Activated naive CD8-positive, alpha-beta T cell treated with anti-CD3 and anti-CD28 coated beads for 36 hours (primary cell): Measurements from ENCODE around the gene TTF2. TPM values are rescaled to one million over a fixed set of nuclear protein-coding genes. Genes with fewer than 3 reads are reported as not detected.

Source experiments
- DNase-seq: peaks from one replicate; pipeline ENCODE4 v3.0.0; 2021
- H3K27ac Mint-ChIP-seq: one replicate; pipeline ENCODE4 v1.8.0; 2022; ENCODE audit warnings: mild to moderate bottlenecking, moderate library complexity, mixed read lengths
- H3K27me3 Mint-ChIP-seq: one replicate; pipeline ENCODE4 v1.8.0; 2022; ENCODE audit warnings: mild to moderate bottlenecking, mixed read lengths
- H3K36me3 Mint-ChIP-seq: one replicate; pipeline ENCODE4 v1.8.0; 2021; ENCODE audit warnings: mild to moderate bottlenecking, mixed read lengths
- H3K4me1 Mint-ChIP-seq: one replicate; pipeline ENCODE4 v1.8.0; 2021; ENCODE audit warnings: mixed read lengths
- H3K4me3 Mint-ChIP-seq: one replicate; pipeline ENCODE4 v1.8.0; 2022; ENCODE audit warnings: mild to moderate bottlenecking, moderate library complexity, mixed read lengths
- H3K9me3 Mint-ChIP-seq: one replicate; pipeline ENCODE4 v1.8.0; 2022; ENCODE audit warnings: mixed read lengths
- total RNA-seq, 2 experiments: library from RNA; stranded (reverse); gene quantifications; one replicate each; pipeline ENCODE4 v1.2.3, GENCODE V29; 2021

TTF2 gene
- total RNA-seq, 2 experiments from 2014 or later: 118 to 124 TPM

DNA sequence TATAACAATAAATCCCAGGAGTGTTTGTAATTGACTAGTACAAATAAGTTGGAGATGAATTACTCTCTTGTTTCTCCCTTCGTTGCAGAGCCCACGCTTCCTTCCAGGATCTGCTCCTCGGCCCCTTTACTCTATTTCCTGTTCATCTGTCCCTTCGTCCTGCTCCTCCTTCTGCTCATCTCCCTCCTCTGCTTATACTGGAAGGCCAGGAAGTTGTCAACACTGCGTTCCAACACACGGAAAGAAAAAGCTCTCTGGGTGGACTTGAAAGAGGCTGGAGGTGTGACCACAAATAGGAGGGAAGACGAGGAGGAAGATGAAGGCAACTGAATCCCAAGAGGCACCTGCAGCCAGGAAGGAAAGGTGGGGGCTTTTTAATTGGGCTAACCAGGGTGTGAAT is 26.4 kb upstream of the TTF2 start:
- peaks cover 3% of the 10 kb centered on the region for H3K4me1 Mint-ChIP-seq
- DNase-seq: no peak
- peaks cover 3% of the 10 kb centered on the region for H3K27me3 Mint-ChIP-seq
- H3K9me3 Mint-ChIP-seq: no peaks in the 10 kb centered on the region
- no peaks in the 10 kb centered on the region for H3K36me3 Mint-ChIP-seq
- no peak overlapping the region for H3K27ac Mint-ChIP-seq
- H3K4me3 Mint-ChIP-seq: no peak overlapping the region

DNA sequence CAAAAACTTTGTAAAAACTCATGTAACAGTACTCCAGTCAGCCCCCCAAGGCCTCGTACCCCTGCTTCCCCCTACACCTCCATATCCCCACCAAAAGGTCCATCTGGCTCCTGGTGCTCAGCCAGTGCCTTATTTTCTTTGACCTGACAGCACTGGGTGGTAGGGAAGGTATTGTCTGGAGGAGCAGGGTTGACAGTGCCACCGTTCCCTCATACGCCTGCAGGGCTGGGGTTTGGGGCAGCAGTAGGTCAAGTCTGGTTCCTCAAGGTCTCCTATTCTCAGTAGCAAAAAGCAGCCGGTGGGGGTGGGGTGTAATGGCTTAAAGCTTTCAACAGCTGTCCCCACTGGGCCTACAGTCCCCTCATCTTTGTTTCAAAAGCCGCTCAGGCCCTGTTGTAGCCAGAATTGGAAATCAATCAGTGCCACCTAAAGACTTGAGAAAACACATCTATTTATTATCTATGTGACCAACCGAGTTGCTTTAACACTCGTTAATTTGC is 25.3 kb upstream of the TTF2 start:
- Mint-ChIP-seq H3K36me3 (no peaks in the 10 kb centered on the region), H3K9me3 (no peaks in the 10 kb centered on the region), H3K27ac (no peak overlapping the region), H3K27me3 (peaks cover 3% of the 10 kb centered on the region), H3K4me1 (peaks cover 3% of the 10 kb centered on the region), H3K4me3 (no peak overlapping the region)
- no peak for DNase-seq

DNA sequence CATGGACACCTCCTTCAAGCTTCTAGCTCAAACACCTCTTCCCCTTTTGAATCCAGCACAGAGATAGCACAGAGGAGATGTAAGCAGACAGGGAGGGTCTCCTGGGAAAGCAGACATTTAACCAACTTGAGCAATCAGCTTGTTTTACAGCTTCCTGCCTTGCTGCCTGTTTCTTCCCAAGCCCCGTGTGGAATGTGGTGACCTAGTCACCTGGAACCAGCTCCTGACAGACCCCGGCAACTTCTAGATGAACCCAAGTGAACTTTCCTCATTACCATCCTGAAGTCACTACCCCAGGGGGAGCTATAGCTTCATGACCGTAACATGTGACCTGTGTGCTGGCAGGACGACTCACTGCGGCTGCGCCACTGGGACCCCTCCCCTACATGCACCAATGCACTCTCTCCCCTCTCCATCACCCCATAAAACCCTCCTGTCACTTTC is 24.1 kb upstream of the TTF2 start:
- Mint-ChIP-seq H3K27me3 (no peaks in the 10 kb centered on the region), H3K36me3 (no peaks in the 10 kb centered on the region), H3K4me3 (no peak overlapping the region), H3K4me1 (peaks cover 3% of the 10 kb centered on the region), H3K9me3 (no peaks in the 10 kb centered on the region), H3K27ac (no peak overlapping the region)
- DNase-seq: no peak

DNA sequence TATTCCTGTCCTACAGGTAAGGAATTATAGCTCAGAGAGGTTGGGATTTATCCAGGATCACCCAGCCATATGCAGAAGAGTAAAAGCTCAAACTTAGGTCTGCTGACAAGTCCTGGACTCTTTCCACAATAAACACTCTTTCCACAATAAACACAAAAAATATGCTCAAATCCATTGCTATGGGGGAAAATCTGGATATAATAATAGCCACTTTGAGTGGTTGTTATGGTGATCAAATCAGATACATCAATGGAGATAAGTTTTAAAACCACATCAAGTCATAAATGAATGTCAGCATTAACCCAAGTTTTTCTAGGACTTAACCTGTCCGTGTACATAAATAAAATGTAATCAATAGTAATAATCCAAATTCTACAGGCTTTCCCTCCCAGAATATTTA is 22.3 kb upstream of the TTF2 start:
- no peak for DNase-seq
- no peak overlapping the region for H3K27ac Mint-ChIP-seq
- peaks cover 2% of the 10 kb centered on the region for H3K9me3 Mint-ChIP-seq
- H3K4me1 Mint-ChIP-seq: peaks cover 3% of the 10 kb centered on the region
- no peak overlapping the region for H3K4me3 Mint-ChIP-seq
- H3K36me3 Mint-ChIP-seq: peaks cover 3% of the 10 kb centered on the region
- H3K27me3 Mint-ChIP-seq: no peaks in the 10 kb centered on the region

DNA sequence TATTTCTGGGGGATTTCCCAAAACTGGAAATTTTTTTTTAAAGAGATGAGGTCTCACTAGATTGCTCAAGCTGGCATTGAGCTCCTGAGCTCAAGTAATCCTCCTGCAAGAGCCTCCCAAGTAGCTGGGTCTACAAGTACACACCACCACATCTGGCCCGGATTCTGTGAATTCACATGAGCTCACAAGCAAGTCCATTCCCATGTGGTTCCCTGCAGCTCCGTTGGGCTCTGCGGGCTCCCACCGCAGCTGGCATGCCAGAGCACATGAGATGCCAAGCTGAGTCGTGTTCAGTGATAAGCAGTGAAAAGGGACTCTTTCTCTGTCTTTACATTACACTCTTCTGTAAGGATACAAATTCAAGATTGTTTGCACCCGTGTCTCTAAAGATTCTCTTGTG is 21.9 kb upstream of the TTF2 start:
- Mint-ChIP-seq H3K27me3 (no peaks in the 10 kb centered on the region), H3K27ac (no peak overlapping the region), H3K4me3 (no peak overlapping the region)

DNA sequence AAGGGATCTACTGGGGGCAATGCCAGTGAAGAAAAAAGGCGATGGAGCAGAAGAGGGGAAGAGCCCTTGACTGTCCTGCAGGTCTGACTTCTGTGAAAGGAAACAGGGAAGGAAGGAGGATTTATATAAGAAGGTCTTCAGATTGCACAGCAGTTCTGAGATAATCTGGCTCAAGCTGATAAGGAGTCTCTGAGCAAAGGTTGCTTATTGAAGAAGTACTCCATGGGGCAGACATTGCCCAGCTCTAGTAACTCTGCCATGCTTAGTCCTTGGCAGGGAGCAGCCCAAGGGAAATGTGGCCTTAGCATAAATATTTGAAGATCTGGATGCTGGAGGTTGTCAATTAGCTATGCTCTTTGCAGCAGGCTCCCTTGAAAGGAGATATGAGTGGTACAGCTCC is 15.9 kb upstream of the TTF2 start:
- no peak for DNase-seq
- no peak overlapping the region for H3K27ac Mint-ChIP-seq
- H3K4me3 Mint-ChIP-seq: no peak overlapping the region
- H3K36me3 Mint-ChIP-seq: peaks cover 31% of the 10 kb centered on the region
- no peaks in the 10 kb centered on the region for H3K27me3 Mint-ChIP-seq
- peaks cover 13% of the 10 kb centered on the region for H3K4me1 Mint-ChIP-seq
- peaks cover 2% of the 10 kb centered on the region for H3K9me3 Mint-ChIP-seq

More for the DNA sequence above, 21.9 kb upstream of the TTF2 start:
- DNase-seq: no peak
- H3K36me3 Mint-ChIP-seq: peaks cover 5% of the 10 kb centered on the region
- H3K4me1 Mint-ChIP-seq: peaks cover 3% of the 10 kb centered on the region
- H3K9me3 Mint-ChIP-seq: peaks cover 2% of the 10 kb centered on the region

DNA sequence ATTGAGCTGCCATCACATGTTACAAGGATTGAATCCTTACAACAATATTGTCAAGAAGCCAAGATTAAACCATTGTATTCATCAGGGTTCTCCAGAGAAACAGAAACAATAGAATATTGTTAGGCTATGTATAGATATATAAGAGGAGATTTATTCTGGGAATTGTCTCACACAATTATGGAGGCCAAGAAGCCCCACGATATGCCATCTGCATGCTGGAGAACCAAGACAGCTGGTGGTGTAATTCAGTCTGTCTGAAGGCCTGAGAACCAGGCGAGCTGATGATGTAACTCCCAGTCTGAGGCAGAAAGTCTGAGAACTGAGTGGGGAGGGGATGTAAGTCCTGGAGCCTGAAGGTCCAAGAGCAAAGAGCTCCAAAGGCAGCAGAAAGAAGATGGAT is 14.5 kb upstream of the TTF2 start:
- no peak overlapping the region for H3K27ac Mint-ChIP-seq
- H3K4me1 Mint-ChIP-seq: peaks cover 27% of the 10 kb centered on the region
- peaks cover 2% of the 10 kb centered on the region for H3K9me3 Mint-ChIP-seq
- no peaks in the 10 kb centered on the region for H3K27me3 Mint-ChIP-seq
- no peak for DNase-seq
- no peak overlapping the region for H3K4me3 Mint-ChIP-seq
- peaks cover 45% of the 10 kb centered on the region for H3K36me3 Mint-ChIP-seq

DNA sequence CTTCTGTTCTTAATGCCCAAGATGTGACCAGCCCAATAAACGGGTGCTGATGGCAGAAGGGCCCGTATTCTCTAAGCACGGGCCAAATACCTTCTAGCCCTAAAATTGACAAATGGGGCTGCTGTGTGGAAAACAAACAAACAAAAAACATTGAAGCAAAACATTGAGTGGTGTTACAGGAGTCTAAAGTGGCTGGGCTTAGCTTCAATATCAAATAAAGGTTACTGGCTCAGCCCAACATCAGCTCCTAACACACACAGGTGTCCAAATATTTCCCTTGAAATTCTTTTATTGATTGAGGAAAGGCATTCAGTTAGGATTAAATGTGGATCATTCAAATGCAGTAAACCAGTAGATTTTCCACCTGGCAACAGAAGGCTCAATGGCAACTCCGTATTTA is 13.3 kb upstream of the TTF2 start:
- no peak overlapping the region for H3K4me3 Mint-ChIP-seq
- no peak overlapping the region for H3K27ac Mint-ChIP-seq
- peaks cover 38% of the 10 kb centered on the region for H3K4me1 Mint-ChIP-seq
- no peaks in the 10 kb centered on the region for H3K9me3 Mint-ChIP-seq
- DNase-seq: no peak
- peaks cover 44% of the 10 kb centered on the region for H3K36me3 Mint-ChIP-seq
- no peaks in the 10 kb centered on the region for H3K27me3 Mint-ChIP-seq

DNA sequence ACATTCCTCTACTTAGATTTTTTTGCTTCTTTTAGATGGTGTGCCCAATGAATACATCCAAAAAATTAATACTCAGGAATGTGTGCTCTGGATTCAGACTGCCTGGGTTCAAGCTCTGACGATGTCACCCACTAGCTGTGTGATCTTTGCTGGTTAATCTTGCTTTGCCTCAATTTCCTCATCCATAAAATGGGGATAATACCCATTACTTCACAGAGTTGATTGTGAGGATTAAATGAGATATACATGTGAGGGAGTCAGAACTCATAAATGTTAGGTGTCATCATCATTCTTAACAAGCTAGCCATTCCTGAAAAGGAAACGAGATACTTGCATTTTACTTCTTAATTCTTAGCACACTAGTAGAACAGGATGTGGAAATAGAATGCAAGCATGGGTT is 12.9 kb upstream of the TTF2 start:
- Mint-ChIP-seq H3K27me3 (no peaks in the 10 kb centered on the region), H3K4me1 (peaks cover 43% of the 10 kb centered on the region), H3K4me3 (no peak overlapping the region), H3K36me3 (peaks cover 46% of the 10 kb centered on the region), H3K9me3 (no peaks in the 10 kb centered on the region), H3K27ac (no peak overlapping the region)
- DNase-seq: no peak

DNA sequence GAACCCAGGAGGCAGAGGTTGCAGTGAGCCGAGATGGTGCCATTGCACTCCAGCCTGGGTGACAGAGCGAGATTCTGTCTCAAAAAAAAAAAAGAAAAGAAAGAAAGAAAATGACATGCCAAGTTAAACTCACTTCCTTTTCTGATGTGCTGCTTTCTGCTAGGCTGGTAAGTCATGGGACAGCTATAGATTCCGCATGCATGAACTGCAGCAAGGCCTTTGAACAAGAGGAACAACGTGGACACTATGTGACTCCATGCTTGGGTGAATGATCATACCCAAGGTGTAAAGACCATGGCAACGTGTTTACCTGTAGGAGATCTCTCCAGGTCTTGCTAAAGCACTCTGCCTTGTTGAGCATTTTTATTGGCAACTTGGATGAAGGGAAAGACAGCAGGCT is 10.3 kb upstream of the TTF2 start:
- peak overlapping the region; percentile 82 for H3K27ac Mint-ChIP-seq
- H3K9me3 Mint-ChIP-seq: no peaks in the 10 kb centered on the region
- H3K27me3 Mint-ChIP-seq: no peaks in the 10 kb centered on the region
- DNase-seq: no peak
- H3K4me3 Mint-ChIP-seq: no peak overlapping the region
- peaks cover 48% of the 10 kb centered on the region for H3K4me1 Mint-ChIP-seq
- H3K36me3 Mint-ChIP-seq: peaks cover 41% of the 10 kb centered on the region

DNA sequence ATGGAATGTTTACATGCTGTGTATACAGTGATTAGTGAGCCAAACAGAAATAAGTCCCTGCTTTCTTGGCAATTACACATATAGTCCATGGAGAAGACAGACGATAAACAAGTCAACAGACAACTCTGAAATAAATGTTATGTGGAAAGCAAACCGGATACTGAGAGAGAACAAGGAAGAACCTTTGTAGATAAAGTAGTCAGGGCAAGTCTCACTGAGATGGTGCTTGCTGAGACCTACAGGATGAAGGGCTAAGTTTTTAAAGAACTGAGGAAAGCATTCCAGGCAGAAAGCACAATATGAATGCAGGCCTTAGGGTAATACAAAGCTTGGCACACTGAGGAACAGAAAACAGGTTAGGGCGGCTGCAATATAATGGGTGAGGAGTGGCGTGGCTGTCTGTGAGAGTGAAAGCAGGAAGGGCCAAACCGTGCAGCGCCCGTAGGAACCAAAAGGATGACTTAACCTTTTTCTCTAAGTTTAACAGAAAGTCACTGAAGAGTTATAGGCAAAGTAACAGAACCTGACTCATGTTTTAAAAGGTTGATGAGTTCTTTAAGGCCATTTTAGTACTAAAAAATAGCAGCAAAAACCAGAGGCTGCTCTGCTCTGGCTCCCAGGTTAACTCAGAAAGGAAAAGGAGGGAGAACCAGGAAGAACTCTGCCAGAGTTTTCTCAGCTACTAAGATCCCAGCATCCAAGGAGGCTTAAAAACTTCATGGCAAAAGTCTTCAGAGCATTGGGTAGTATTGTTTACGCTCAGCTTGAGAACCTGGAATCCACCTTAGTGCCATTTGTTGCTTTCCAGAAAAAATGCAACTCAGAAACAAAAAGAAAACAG is 8.7 kb upstream of the TTF2 start:
- Mint-ChIP-seq H3K36me3 (peaks cover 49% of the 10 kb centered on the region), H3K9me3 (no peaks in the 10 kb centered on the region), H3K4me1 (peaks cover 52% of the 10 kb centered on the region), H3K27me3 (no peaks in the 10 kb centered on the region), H3K27ac (peak overlapping the region; percentile 89), H3K4me3 (peak overlapping the region; percentile 70)
- peak; percentile 25 for DNase-seq

DNA sequence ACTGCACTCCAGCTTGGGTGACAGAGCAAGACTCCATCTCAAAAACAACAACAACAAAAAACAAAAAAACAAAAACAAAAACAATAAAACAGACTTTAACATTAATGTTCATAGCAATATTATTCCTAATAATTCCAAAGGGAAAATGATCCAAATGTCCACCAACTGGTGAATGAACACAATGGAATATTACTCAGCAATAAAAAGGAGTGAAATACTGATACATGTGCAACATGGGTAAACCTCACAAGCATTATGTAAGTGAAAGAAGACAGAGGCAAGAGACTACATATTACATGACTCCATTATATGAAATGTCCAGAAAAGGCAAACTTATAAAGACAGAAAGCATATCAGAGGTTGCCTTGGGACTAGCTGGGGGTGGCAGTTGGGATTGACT is 6.1 kb upstream of the TTF2 start:
- no peaks in the 10 kb centered on the region for H3K27me3 Mint-ChIP-seq
- peaks cover 46% of the 10 kb centered on the region for H3K4me1 Mint-ChIP-seq
- DNase-seq: no peak
- H3K36me3 Mint-ChIP-seq: peaks cover 40% of the 10 kb centered on the region
- no peak overlapping the region for H3K27ac Mint-ChIP-seq
- no peaks in the 10 kb centered on the region for H3K9me3 Mint-ChIP-seq
- no peak overlapping the region for H3K4me3 Mint-ChIP-seq

DNA sequence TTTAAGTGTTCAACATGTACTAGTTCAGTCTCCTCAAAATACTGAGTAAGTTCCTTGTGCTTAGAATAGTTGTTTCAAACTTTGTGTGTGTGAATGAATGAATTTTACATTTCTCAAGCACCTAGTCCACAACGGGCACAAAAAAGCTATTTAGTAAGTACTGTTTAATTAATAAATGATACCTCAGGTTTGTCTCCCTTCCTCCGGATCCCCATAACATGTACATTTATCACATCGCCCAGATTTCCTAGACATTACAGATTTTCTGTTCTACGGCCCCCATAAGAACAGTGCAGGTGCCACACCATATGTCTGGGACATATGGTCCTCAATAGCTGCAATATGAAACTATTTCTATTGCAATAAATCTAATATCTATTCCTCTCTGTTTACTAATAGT is 1.3 kb upstream of the TTF2 start:
- DNase-seq: no peak
- H3K27me3 Mint-ChIP-seq: no peaks in the 10 kb centered on the region
- no peak overlapping the region for H3K27ac Mint-ChIP-seq
- peaks cover 39% of the 10 kb centered on the region for H3K4me1 Mint-ChIP-seq
- H3K36me3 Mint-ChIP-seq: peaks cover 45% of the 10 kb centered on the region
- H3K4me3 Mint-ChIP-seq: no peak overlapping the region
- no peaks in the 10 kb centered on the region for H3K9me3 Mint-ChIP-seq

DNA sequence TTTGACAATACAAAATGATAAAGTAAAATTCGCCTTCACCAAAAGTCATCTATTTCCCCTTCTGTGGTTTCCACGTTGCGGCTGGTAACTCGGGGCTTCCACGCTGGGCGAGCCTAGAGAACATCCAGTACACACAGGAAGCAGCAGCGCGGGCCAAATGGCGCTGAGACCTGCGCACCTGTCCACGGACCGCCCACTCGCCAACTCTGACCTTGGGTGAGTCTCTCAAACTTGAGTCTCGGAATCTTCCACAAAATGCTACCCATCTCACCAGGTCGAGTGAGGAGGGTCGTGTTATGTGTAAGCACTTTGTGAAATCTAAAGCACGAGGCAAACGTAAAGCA is 820 bp upstream of the TTF2 start:
- no peaks in the 10 kb centered on the region for H3K9me3 Mint-ChIP-seq
- peak; percentile 79 for DNase-seq
- H3K36me3 Mint-ChIP-seq: peaks cover 44% of the 10 kb centered on the region
- H3K4me3 Mint-ChIP-seq: no peak overlapping the region
- H3K27me3 Mint-ChIP-seq: no peaks in the 10 kb centered on the region
- peaks cover 43% of the 10 kb centered on the region for H3K4me1 Mint-ChIP-seq
- H3K27ac Mint-ChIP-seq: no peak overlapping the region

DNA sequence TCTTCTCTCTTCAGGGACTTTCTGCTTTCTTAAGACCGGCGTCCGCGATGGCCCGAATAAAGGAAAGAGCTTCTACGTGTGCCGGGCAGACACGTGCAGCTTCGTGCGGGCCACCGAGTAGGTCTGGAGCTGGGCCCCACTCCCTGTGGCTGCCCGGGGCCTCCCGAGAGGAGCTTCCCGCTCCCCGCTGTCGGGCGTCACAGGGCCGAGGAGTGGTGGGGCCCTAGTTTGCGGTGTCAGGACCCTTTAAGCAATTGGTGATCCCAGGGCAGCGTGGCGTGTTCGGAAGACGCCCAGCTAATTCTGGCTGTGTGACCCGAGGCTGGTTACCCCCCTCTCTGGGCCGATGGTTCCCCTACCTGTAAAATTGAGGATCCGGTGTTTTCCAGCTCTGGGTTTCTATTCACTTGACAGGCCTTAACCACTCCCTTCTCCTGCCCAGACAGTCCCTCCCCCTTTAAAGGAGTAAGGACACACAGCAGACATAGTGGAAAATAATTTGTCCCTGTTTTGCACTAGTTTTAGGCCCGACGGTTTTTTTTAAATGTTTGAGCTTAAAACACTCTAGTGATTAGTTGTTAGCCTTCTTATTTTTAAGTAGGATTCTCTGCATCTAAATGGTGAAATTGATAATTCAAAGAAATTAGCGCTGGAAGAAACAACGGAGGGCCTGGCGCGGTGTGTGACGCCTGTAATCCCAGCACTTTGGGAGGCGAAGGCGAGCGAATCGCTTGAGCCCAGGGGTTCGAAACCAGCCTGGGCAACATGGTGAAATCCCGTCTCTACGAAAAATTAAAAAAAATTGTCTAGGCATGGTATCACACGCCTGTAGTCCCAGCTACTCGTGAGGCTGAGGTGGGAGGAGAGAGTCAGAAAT is 553 bp downstream of the TTF2 start:
- peaks cover 45% of the 10 kb centered on the region for H3K36me3 Mint-ChIP-seq
- no peak overlapping the region for H3K4me3 Mint-ChIP-seq
- DNase-seq: peak; percentile 55
- no peaks in the 10 kb centered on the region for H3K9me3 Mint-ChIP-seq
- H3K4me1 Mint-ChIP-seq: peaks cover 46% of the 10 kb centered on the region
- no peaks in the 10 kb centered on the region for H3K27me3 Mint-ChIP-seq
- H3K27ac Mint-ChIP-seq: no peak overlapping the region
